NT2/D1 (cell line): ENCODE results near the gene SRBD1.

Experiments used
- SUZ12 ChIP-seq: IDR thresholded peaks from 2 replicates; pipeline ENCODE4 v1.6.1; 2011; ENCODE audit not compliant: insufficient read length, insufficient read depth; ENCODE audit errors: extremely low read depth
- YY1 ChIP-seq: IDR thresholded peaks from 2 replicates; pipeline ENCODE4 v1.6.1; 2011; ENCODE audit not compliant: insufficient read length, insufficient read depth
- ZNF274 ChIP-seq: IDR thresholded peaks from 2 replicates; pipeline ENCODE4 v1.6.1; 2011; ENCODE audit warnings: mild to moderate bottlenecking, low read depth, low read length

- TF ChIP-seq YY1: no peak
- TF ChIP-seq ZNF274: no peak
- no peak for TF ChIP-seq SUZ12
These were observed 177.7 kb downstream of the SRBD1 start for GRCh38 chr2:45433363-45433762.
